ENCODE results near the gene DNAH17.

Gene DNAH17

DNA sequence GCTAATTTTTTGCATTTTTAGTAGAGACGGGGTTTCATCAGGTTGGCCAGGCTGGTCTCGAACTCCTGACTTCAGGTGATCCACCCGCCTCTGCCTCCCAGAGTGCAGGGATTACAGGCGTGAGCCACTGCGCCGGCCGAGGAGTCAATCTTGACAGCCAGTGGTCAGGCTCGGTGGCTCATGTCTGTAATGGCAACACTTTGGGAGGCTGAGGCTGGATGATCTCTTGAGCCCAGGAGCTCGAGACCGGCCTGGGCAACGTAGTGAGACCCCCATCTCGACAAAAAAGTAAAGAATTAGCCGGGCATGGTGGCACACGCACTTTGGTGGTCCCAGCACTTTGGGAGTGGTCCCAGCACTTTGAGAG, 199.4 kb downstream of the DNAH17 start:
- TF ChIP-seq, protein P1, sequence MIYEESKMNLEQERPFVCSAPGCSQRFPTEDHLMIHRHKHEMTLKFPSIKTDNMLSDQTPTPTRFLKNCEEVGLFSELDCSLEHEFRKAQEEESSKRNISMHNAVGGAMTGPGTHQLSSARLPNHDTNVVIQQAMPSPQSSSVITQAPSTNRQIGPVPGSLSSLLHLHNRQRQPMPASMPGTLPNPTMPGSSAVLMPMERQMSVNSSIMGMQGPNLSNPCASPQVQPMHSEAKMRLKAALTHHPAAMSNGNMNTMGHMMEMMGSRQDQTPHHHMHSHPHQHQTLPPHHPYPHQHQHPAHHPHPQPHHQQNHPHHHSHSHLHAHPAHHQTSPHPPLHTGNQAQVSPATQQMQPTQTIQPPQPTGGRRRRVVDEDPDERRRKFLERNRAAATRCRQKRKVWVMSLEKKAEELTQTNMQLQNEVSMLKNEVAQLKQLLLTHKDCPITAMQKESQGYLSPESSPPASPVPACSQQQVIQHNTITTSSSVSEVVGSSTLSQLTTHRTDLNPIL (CRISPR knock-in tag; IDR thresholded peaks at IDR 0.05; ENCODE audit: low read depth) = no peak
- TF ChIP-seq ESRRG (CRISPR knock-in tag; IDR thresholded peaks at IDR 0.05) = no peak
- peak; percentile 6; the same call in 2 of the 3 replicates for ATAC-seq

DNA sequence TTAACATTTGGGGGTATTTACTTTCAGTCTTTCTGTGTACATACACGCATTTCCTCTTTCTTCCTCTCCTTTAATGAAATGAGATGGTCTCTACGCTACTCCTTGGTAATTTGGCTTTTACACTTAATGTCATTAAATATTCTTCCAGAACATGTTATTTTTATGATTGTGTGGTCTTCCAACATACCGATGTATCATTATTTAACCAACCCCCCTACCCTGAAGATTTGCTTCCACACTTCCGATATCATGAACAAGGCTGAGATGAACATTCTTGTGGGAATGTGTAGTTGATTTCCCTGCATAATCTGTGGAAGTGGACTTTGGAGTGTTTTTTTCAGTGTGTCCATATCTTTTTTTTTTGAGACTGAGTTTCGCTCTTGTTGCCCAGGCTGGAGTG, 201.0 kb downstream of the DNAH17 start:
- no peak for ATAC-seq
- no peak for TF ChIP-seq PPARA (CRISPR knock-in tag; IDR thresholded peaks at IDR 0.05; ENCODE audit: borderline replicate concordance)
- no peak for TF ChIP-seq GLIS3 (CRISPR knock-in tag; IDR thresholded peaks at IDR 0.05)
- TF ChIP-seq ARNTL (CRISPR knock-in tag; IDR thresholded peaks at IDR 0.05; ENCODE audit: borderline replicate concordance, low read depth) = no peak
- TF ChIP-seq, protein P2, sequence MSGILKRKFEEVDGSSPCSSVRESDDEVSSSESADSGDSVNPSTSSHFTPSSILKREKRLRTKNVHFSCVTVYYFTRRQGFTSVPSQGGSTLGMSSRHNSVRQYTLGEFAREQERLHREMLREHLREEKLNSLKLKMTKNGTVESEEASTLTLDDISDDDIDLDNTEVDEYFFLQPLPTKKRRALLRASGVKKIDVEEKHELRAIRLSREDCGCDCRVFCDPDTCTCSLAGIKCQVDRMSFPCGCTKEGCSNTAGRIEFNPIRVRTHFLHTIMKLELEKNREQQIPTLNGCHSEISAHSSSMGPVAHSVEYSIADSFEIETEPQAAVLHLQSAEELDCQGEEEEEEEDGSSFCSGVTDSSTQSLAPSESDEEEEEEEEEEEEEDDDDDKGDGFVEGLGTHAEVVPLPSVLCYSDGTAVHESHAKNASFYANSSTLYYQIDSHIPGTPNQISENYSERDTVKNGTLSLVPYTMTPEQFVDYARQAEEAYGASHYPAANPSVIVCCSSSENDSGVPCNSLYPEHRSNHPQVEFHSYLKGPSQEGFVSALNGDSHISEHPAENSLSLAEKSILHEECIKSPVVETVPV (CRISPR knock-in tag; IDR thresholded peaks at IDR 0.05) = no peak
- no peak for TF ChIP-seq SNAI2 (CRISPR knock-in tag; IDR thresholded peaks at IDR 0.05)
- TF ChIP-seq TOX (CRISPR knock-in tag; IDR thresholded peaks at IDR 0.05; ENCODE audit: borderline replicate concordance) = no peak
- TF ChIP-seq ZNF8 (CRISPR knock-in tag; IDR thresholded peaks at IDR 0.05) = no peak
- no peak for TF ChIP-seq CSDC2 (CRISPR knock-in tag; IDR thresholded peaks at IDR 0.05)
- no peak for TF ChIP-seq ZC3H10 (CRISPR knock-in tag; IDR thresholded peaks at IDR 0.05)
- TF ChIP-seq OSR1 (CRISPR knock-in tag; IDR thresholded peaks at IDR 0.05) = no peak
- TF ChIP-seq, protein P3, sequence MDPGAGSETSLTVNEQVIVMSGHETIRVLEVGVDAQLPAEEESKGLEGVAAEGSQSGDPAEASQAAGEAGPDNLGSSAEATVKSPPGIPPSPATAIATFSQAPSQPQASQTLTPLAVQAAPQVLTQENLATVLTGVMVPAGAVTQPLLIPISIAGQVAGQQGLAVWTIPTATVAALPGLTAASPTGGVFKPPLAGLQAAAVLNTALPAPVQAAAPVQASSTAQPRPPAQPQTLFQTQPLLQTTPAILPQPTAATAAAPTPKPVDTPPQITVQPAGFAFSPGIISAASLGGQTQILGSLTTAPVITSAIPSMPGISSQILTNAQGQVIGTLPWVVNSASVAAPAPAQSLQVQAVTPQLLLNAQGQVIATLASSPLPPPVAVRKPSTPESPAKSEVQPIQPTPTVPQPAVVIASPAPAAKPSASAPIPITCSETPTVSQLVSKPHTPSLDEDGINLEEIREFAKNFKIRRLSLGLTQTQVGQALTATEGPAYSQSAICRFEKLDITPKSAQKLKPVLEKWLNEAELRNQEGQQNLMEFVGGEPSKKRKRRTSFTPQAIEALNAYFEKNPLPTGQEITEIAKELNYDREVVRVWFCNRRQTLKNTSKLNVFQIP (CRISPR knock-in tag; IDR thresholded peaks at IDR 0.05; ENCODE audit: borderline replicate concordance, low read depth) = no peak
- no peak for TF ChIP-seq TCF4 (CRISPR knock-in tag; IDR thresholded peaks at IDR 0.05; ENCODE audit: borderline replicate concordance)
- no peak for TF ChIP-seq ZNF565 (CRISPR knock-in tag; conservative IDR thresholded peaks at IDR 0.05; ENCODE audit: low read depth)
- no peak for TF ChIP-seq ZFP3 (CRISPR knock-in tag; IDR thresholded peaks at IDR 0.05)
- TF ChIP-seq, protein P4, sequence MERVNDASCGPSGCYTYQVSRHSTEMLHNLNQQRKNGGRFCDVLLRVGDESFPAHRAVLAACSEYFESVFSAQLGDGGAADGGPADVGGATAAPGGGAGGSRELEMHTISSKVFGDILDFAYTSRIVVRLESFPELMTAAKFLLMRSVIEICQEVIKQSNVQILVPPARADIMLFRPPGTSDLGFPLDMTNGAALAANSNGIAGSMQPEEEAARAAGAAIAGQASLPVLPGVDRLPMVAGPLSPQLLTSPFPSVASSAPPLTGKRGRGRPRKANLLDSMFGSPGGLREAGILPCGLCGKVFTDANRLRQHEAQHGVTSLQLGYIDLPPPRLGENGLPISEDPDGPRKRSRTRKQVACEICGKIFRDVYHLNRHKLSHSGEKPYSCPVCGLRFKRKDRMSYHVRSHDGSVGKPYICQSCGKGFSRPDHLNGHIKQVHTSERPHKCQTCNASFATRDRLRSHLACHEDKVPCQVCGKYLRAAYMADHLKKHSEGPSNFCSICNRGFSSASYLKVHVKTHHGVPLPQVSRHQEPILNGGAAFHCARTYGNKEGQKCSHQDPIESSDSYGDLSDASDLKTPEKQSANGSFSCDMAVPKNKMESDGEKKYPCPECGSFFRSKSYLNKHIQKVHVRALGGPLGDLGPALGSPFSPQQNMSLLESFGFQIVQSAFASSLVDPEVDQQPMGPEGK (CRISPR knock-in tag; IDR thresholded peaks at IDR 0.05; ENCODE audit: borderline replicate concordance) = no peak
- TF ChIP-seq ZFP30 (CRISPR knock-in tag; IDR thresholded peaks at IDR 0.05) = no peak
- TF ChIP-seq ESRRG (CRISPR knock-in tag; IDR thresholded peaks at IDR 0.05) = no peak
- no peak for TF ChIP-seq ISL1 (CRISPR knock-in tag; IDR thresholded peaks at IDR 0.05)
- TF ChIP-seq BACH2 (CRISPR knock-in tag; IDR thresholded peaks at IDR 0.05; ENCODE audit: borderline replicate concordance) = no peak

DNA sequence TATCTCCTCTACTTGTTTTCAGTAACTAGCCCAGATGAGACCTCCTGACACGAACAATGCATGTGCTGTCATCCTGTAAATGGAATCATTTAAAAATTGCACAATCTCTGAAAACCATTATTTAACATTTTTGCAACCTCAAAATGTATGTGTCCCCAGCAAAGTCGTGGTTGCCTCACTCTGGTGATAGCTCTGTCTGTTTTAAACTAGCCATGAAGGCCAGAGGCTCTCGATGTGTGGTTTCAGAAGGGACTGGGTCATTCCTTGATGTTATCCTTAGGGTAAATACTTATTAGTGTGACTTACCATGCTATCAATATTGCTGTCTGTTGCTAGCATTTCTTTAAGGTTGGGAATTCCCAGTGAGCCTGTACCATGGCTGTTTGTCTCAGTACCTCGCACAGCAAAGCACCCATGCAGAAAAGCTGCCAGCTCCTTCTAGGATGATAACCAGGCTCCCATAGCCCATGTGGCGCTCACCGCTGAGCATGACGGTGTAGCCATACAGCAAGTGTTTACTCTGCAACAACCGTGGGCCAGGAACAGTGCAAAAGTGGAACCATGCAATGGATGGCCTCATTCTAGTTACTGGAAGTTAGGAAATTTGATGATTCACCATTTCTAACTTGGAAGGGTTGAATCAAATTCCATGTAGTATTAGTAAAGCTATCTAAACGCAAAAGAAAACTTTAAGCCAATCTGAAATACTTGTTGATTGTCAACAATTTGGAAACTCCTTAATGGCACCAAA, 201.6 kb downstream of the DNAH17 start:
- peak; percentile 51 for ATAC-seq
- no peak for TF ChIP-seq ZNF565 (CRISPR knock-in tag; conservative IDR thresholded peaks at IDR 0.05; ENCODE audit: low read depth)
- TF ChIP-seq CSDC2 (CRISPR knock-in tag; IDR thresholded peaks at IDR 0.05) = 0 out of 2 replicates have a peak, but pooled peaks have one; percentile 65
- no peak for TF ChIP-seq SNAI2 (CRISPR knock-in tag; IDR thresholded peaks at IDR 0.05)
- TF ChIP-seq ZFP30 (CRISPR knock-in tag; IDR thresholded peaks at IDR 0.05) = no peak
- TF ChIP-seq, protein P1 (CRISPR knock-in tag; IDR thresholded peaks at IDR 0.05; ENCODE audit: low read depth) = no peak
- TF ChIP-seq, protein P4 (CRISPR knock-in tag; IDR thresholded peaks at IDR 0.05; ENCODE audit: borderline replicate concordance) = 0 out of 2 replicates have a peak, but pooled peaks have one; percentile 31
- TF ChIP-seq, protein P3 (CRISPR knock-in tag; IDR thresholded peaks at IDR 0.05; ENCODE audit: borderline replicate concordance, low read depth) = no peak
- TF ChIP-seq, protein P2 (CRISPR knock-in tag; IDR thresholded peaks at IDR 0.05) = no peak
- TF ChIP-seq ZFP3 (CRISPR knock-in tag; IDR thresholded peaks at IDR 0.05) = 0 out of 2 replicates have a peak, but pooled peaks have one; percentile 23
- TF ChIP-seq OSR1 (CRISPR knock-in tag; IDR thresholded peaks at IDR 0.05) = 0 out of 2 replicates have a peak, but pooled peaks have one; percentile 59
- peak; percentile 52; the same call in 1 of the 2 replicates for TF ChIP-seq ISL1 (CRISPR knock-in tag; IDR thresholded peaks at IDR 0.05)
- TF ChIP-seq PPARA (CRISPR knock-in tag; IDR thresholded peaks at IDR 0.05; ENCODE audit: borderline replicate concordance) = no peak

All from SK-N-SH treated with all-trans-retinoic acid at 6 μM for 48 hours (cell line).